HepG2 (cell line): Measurements from ENCODE around the gene TMEM50B. TPM values are rescaled to one million over a fixed set of nuclear protein-coding genes. Genes with fewer than 3 reads are reported as not detected.

Source experiments
- ATF2 ChIP-seq: sonication (generic); formaldehyde crosslinking; IDR thresholded peaks from 2 replicates; pipeline ENCODE4 v1.4.0; 2020; ENCODE audit warnings: missing genetic modification reagents
- ATF7 ChIP-seq, 2 experiments: fragments of 450-650 bp in 1 of 2; sonication (generic) in 1 of 2; formaldehyde crosslinking in 1 of 2; IDR thresholded peaks; 2 replicates each; pipeline versions ENCODE4 v1.4.0 to v1.6.1; 2016 to 2020; ENCODE audit warnings: antibody characterized with exemption in 1 of 2, mild to moderate bottlenecking in 1 of 2, missing genetic modification reagents in 1 of 2
- CEBPB ChIP-seq: IDR thresholded peaks from 2 replicates; pipeline ENCODE4 v1.6.1; 2011; ENCODE audit warnings: low read depth, low read length, improper control_type of control experiment, borderline replicate concordance
- DMAP1 ChIP-seq: IDR thresholded peaks from 2 replicates; pipeline ENCODE4 v1.6.1; 2016
- ELF1 ChIP-seq: sonication (generic); formaldehyde crosslinking; IDR thresholded peaks from 2 replicates; pipeline ENCODE4 v1.4.0; 2020; ENCODE audit warnings: missing genetic modification reagents
- FOXA3 ChIP-seq: IDR thresholded peaks from 2 replicates; pipeline ENCODE4 v1.6.1; 2016; ENCODE audit warnings: missing genetic modification reagents, missing compliant biosample characterization
- HDAC1 ChIP-seq: sonication (generic); formaldehyde crosslinking; IDR thresholded peaks from 2 replicates; pipeline ENCODE4 v1.5.1; 2020; ENCODE audit warnings: mild to moderate bottlenecking, missing genetic modification reagents
- HINFP ChIP-seq: sonication (generic); formaldehyde crosslinking; IDR thresholded peaks from 2 replicates; pipeline ENCODE4 v1.4.0; 2020; ENCODE audit warnings: low read depth, mild to moderate bottlenecking, missing genetic modification reagents
- HNF1A ChIP-seq, 2 experiments: sonication (generic) in 1 of 2; formaldehyde crosslinking in 1 of 2; IDR thresholded peaks; 2 replicates each; pipeline versions ENCODE4 v1.4.0 to v1.6.1; 2016 to 2020; ENCODE audit warnings: borderline replicate concordance in 1 of 2, low read depth in 1 of 2, mild to moderate bottlenecking in 1 of 2, missing genetic modification reagents in 1 of 2
- HNF4G ChIP-seq, 2 experiments: sonication (generic) in 1 of 2; formaldehyde crosslinking in 1 of 2; IDR thresholded peaks; 2 replicates each; pipeline versions ENCODE4 v1.4.0 to v1.6.1; 2011 to 2020; ENCODE audit warnings: borderline replicate concordance in 2 of 2, low read depth in 2 of 2, mild to moderate bottlenecking in 2 of 2, low read length in 1 of 2, missing genetic modification reagents in 1 of 2, moderate library complexity in 1 of 2
- MEIS1 ChIP-seq: sonication (generic); formaldehyde crosslinking; IDR thresholded peaks from 2 replicates; pipeline ENCODE4 v1.9.0; 2021; ENCODE audit warnings: mild to moderate bottlenecking, missing genetic modification reagents, moderate library complexity, borderline replicate concordance
- PRPF4 ChIP-seq: fragments of 200-400 bp; formaldehyde crosslinking; IDR thresholded peaks from 2 replicates; pipeline ENCODE4 v1.6.1; 2016; ENCODE audit warnings: low read length, low read depth; ENCODE audit not compliant: poor library complexity, severe bottlenecking
- SSRP1 ChIP-seq: IDR thresholded peaks from 2 replicates; pipeline ENCODE4 v1.6.1; 2016; ENCODE audit warnings: control low read depth
- TCF12 ChIP-seq, 2 experiments: fragments of 450-650 bp in 1 of 2; sonication (generic) in 1 of 2; formaldehyde crosslinking in 1 of 2; IDR thresholded peaks; 2 replicates each; pipeline versions ENCODE4 v1.6.1 to v1.8.0; 2017 to 2022; ENCODE audit warnings: antibody characterized with exemption in 1 of 2, mild to moderate bottlenecking in 1 of 2, missing genetic modification reagents in 1 of 2, moderate library complexity in 1 of 2
- ZFP91 ChIP-seq: sonication (generic); formaldehyde crosslinking; IDR thresholded peaks from 2 replicates; pipeline ENCODE4 v1.9.0; 2022; ENCODE audit warnings: missing genetic modification reagents, mild to moderate bottlenecking, borderline replicate concordance
- ZNF335 ChIP-seq: sonication (generic); formaldehyde crosslinking; IDR thresholded peaks from 2 replicates; pipeline ENCODE4 v1.4.0; 2020; ENCODE audit warnings: missing genetic modification reagents
- ZNF672 ChIP-seq: sonication (generic); formaldehyde crosslinking; IDR thresholded peaks from 2 replicates; pipeline ENCODE4 v1.8.1; 2022; ENCODE audit warnings: missing genetic modification reagents
- ZNF768 ChIP-seq: sonication (generic); formaldehyde crosslinking; IDR thresholded peaks from 2 replicates; pipeline ENCODE4 v1.4.0; 2020; ENCODE audit warnings: missing genetic modification reagents
- ZNF780A ChIP-seq: sonication (generic); formaldehyde crosslinking; IDR thresholded peaks from 2 replicates; pipeline ENCODE4 v1.8.0; 2022; ENCODE audit warnings: mild to moderate bottlenecking, missing genetic modification reagents, moderate library complexity
- polyA plus RNA-seq, 8 experiments: library from polyadenylated mRNA; depleted of rRNA in 3 of 8; stranded (reverse) in 7 of 8; unstranded in 1 of 8; fragments of >200 nt; fragmentation: Illumina TruSeq in 4 of 8; extraction: Trizol in 4 of 8; gene quantifications; 2 replicates each; pipeline versions ENCODE4 v1.2.1 to v1.2.3, GENCODE V29; 2011 to 2016; ENCODE audit warnings: low read depth in 4 of 8, missing spikeins in 1 of 8, mixed read lengths in 1 of 8; ENCODE audit not compliant: insufficient read depth in 1 of 8
- total RNA-seq, 5 experiments: library from RNA; depleted of rRNA; stranded (reverse); fragments of >200 nt; fragmentation: Illumina TruSeq; extraction: Trizol; gene quantifications; 2 replicates each; pipeline ENCODE4 v1.2.3, GENCODE V29; 2016; ENCODE audit warnings: low read depth in 1 of 5

The TMEM50B gene
- total and polyA plus RNA-seq, 2 of the 13 experiments (the other 11 are each of a cell fraction or from before 2014, with no cell fraction given): 29.9 to 46.3 TPM

- no peak for TF ChIP-seq ZNF672 (CRISPR knock-in tag)
- no peak; the same call in 1 of the 2 replicates for TF ChIP-seq DMAP1
- TF ChIP-seq ZNF335: no peak; the same call in 1 of the 2 replicates
- peak; percentile 18; the same call in 1 of the 2 replicates for TF ChIP-seq SSRP1 (CRISPR knock-in tag)
- TF ChIP-seq ATF2 (CRISPR knock-in tag): no peak; the same call in 1 of the 2 replicates
- TF ChIP-seq HINFP: no peak
- no peak for TF ChIP-seq TCF12 (IDR thresholded peaks at IDR 0.05)
- no peak for TF ChIP-seq TCF12 (CRISPR knock-in tag; IDR thresholded peaks at IDR 0.05)
- TF ChIP-seq HNF4G (IDR thresholded peaks at IDR 0.05; ENCODE audit: borderline replicate concordance, low read depth, low read length): no peak
- TF ChIP-seq HNF4G (CRISPR knock-in tag; IDR thresholded peaks at IDR 0.05; ENCODE audit: borderline replicate concordance, low read depth): no peak
- TF ChIP-seq CEBPB: no peak
- no peak for TF ChIP-seq ATF7 (IDR thresholded peaks at IDR 0.05)
- no peak for TF ChIP-seq ATF7 (CRISPR knock-in tag; IDR thresholded peaks at IDR 0.05)
- TF ChIP-seq HNF1A (IDR thresholded peaks at IDR 0.05; ENCODE audit: low read depth): peak; percentile 97
- peak; percentile 99 for TF ChIP-seq HNF1A (CRISPR knock-in tag; IDR thresholded peaks at IDR 0.05; ENCODE audit: borderline replicate concordance)
- TF ChIP-seq PRPF4: no peak
- TF ChIP-seq MEIS1 (CRISPR knock-in tag): no peak; the same call in 1 of the 2 replicates
- peak; percentile 49 for TF ChIP-seq ZFP91 (CRISPR knock-in tag)
- no peak for TF ChIP-seq ZNF780A
- TF ChIP-seq HDAC1: peak; percentile 85
- TF ChIP-seq ELF1: no peak
- peak; percentile 34; the same call in 1 of the 2 replicates for TF ChIP-seq FOXA3 (CRISPR knock-in tag)
- TF ChIP-seq ZNF768 (CRISPR knock-in tag): peak; percentile 71
Observed at GRCh38 chr21:33412832-33413519, 66.8 kb downstream of the TMEM50B start (continued).
